Esophagus muscularis mucosa (tissue), 4 donors: ENCODE results near the gene GRID2IP. TPM values are rescaled to one million over a fixed set of nuclear protein-coding genes. Genes with fewer than 3 reads are reported as not detected.

Experiments used
- DNase-seq: peaks from one replicate; pipeline ENCODE4 v3.0.0-alpha.2; 2017; ENCODE audit errors: extremely low spot score
- H3K27ac ChIP-seq, 4 donors: fragments of 200-600 bp; sonication (generic); replicated peaks in 1 of 4; 1 replicate in 3 of 4; 2 replicates in 1 of 4; pipeline ENCODE4 v1.5.1; 2016 to 2019; ENCODE audit warnings: mild to moderate bottlenecking in 1 of 4
- H3K27me3 ChIP-seq, 4 donors: fragments of 200-600 bp; sonication (generic); one replicate each; pipeline versions ENCODE4 v1.5.1 to v1.6.0; 2016 to 2019
- H3K36me3 ChIP-seq, 4 donors: fragments of 200-600 bp; sonication (generic); one replicate each; pipeline ENCODE4 v1.5.1; 2016 to 2019
- H3K4me1 ChIP-seq, 4 donors: fragments of 200-600 bp; sonication (generic); one replicate each; pipeline ENCODE4 v1.5.1; 2016 to 2019
- H3K4me3 ChIP-seq, 4 donors: fragments of 200-600 bp; sonication (generic); 1 replicate in 2 of 4; 2 replicates in 2 of 4; pipeline ENCODE4 v1.5.1; 2016 to 2019; ENCODE audit warnings: mild to moderate bottlenecking in 4 of 4, moderate library complexity in 1 of 4
- H3K9me3 ChIP-seq, 4 donors: fragments of 200-600 bp; sonication (generic); 1 replicate in 3 of 4; 2 replicates in 1 of 4; pipeline ENCODE4 v1.5.1; 2016 to 2019
- EP300 ChIP-seq: sonication (generic); formaldehyde crosslinking; IDR thresholded peaks from one replicate; pipeline ENCODE4 v1.6.1; 2017; ENCODE audit warnings: antibody characterized with exemption
- POLR2A ChIP-seq: fragments of 450-650 bp; IDR thresholded peaks from one replicate; pipeline ENCODE4 v1.6.1; 2017; ENCODE audit warnings: antibody characterized with exemption, moderate library complexity, mild to moderate bottlenecking, low read depth
- POLR2AphosphoS5 ChIP-seq, 2 donors: sonication (generic); formaldehyde crosslinking; IDR thresholded peaks; one replicate each; pipeline ENCODE4 v1.6.1; 2017; ENCODE audit warnings: antibody characterized with exemption in 2 of 2
- WGBS: methylation state at CpG from one replicate; pipeline ENCODE4 v1.1.5; 2018; 5-methylcytosine and 5-hydroxymethylcytosine counted together
- intact Hi-C: fragments of 100-400 bp; cut with DNase I; formaldehyde crosslinking; loops from one replicate; pipeline ENCODE4 v1.15.1; 2023
- total RNA-seq, 4 donors: library from RNA; depleted of rRNA; stranded (reverse); fragments of >200 nt; gene quantifications; one replicate each; pipeline versions ENCODE4 v1.1.0 to v1.2.1, GENCODE V29; 2016
- TF ChIP-seq, protein P1 (sequence below), 3 experiments: fragments of 200-600 bp in 2 of 3; fragments of 450-650 bp in 1 of 3; sonication (generic) in 2 of 3; IDR thresholded peaks; one replicate each; pipeline ENCODE4 v1.5.1; 2017 to 2019; ENCODE audit warnings: antibody characterized with exemption in 3 of 3, mild to moderate bottlenecking in 2 of 3, moderate library complexity in 1 of 3

The GRID2IP gene
- total RNA-seq, 4 donors from 2014 or later, result not detected

DNA sequence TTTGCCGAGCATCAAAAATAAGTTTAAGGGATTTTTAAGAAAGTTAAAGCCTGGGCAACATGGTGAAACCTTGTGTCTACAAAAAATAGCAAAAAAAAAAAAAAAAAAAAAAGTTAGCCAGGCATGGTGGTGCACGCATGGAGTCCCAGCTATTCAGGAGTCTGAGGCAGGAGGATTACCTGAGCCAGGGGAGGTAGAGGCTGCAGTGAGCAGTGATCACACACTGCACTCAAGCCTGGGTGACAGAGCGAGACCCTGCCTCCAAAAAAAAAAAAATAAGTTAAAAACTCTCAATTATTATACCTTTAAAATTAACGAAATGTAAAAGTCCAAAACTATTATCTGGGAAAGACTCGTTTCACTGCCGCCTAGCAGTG, 68.5 kb downstream of the GRID2IP start:
- H3K9me3 ChIP-seq, result no peaks in the 10 kb centered on the region
- H3K4me3 ChIP-seq, result peak overlapping the region; percentile 89 to 99 (median 98)
- intact Hi-C loops, result no loop called here
- H3K27me3 ChIP-seq, result no peaks in the 10 kb centered on the region
- WGBS, result 23% methylated on average over 6 of the region's 6 CpGs
- H3K27ac ChIP-seq, result peak overlapping the region; percentile 91 to 99 (median 96)
- no peak for DNase-seq
- peaks cover 45 to 60% (median 49%) of the 10 kb centered on the region in 4 donors for H3K4me1 ChIP-seq
- no peak for TF ChIP-seq POLR2A
- TF ChIP-seq, protein P1, sequence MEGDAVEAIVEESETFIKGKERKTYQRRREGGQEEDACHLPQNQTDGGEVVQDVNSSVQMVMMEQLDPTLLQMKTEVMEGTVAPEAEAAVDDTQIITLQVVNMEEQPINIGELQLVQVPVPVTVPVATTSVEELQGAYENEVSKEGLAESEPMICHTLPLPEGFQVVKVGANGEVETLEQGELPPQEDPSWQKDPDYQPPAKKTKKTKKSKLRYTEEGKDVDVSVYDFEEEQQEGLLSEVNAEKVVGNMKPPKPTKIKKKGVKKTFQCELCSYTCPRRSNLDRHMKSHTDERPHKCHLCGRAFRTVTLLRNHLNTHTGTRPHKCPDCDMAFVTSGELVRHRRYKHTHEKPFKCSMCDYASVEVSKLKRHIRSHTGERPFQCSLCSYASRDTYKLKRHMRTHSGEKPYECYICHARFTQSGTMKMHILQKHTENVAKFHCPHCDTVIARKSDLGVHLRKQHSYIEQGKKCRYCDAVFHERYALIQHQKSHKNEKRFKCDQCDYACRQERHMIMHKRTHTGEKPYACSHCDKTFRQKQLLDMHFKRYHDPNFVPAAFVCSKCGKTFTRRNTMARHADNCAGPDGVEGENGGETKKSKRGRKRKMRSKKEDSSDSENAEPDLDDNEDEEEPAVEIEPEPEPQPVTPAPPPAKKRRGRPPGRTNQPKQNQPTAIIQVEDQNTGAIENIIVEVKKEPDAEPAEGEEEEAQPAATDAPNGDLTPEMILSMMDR (IDR thresholded peaks at IDR 0.05), result no peak
- TF ChIP-seq POLR2AphosphoS5 (IDR thresholded peaks at IDR 0.05), result no peak
- H3K36me3 ChIP-seq, result peaks cover 0 to 10% (median 0%) of the 10 kb centered on the region in 4 donors

DNA sequence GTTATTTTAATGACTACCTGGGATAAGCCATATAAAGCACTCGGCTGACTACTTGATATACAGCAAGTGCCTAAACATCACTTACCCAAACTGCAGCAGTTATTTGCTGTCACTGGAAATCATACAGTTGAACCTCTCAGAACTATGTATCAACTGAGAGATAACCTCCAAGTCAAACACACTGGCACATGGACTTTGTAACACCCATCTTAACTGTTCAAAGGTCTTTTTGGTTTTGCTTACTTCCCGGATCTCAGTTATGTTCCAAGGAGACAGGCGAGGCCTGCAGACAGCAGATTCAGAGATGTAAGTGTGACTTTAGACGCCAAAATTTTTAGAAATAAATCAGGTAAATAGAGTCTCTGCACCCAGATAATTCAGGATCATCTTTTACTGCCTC, 69.0 kb downstream of the GRID2IP start:
- H3K4me3 ChIP-seq, result peak overlapping the region in 3 of 4 donors; percentile 89 to 99 (median 96)
- no peaks in the 10 kb centered on the region for H3K9me3 ChIP-seq
- peaks cover 46 to 60% (median 50%) of the 10 kb centered on the region in 4 donors for H3K4me1 ChIP-seq
- peak overlapping the region in 3 of 4 donors; percentile 91 to 99 (median 96) for H3K27ac ChIP-seq
- 50% methylated on average over 3 of the region's 4 CpGs for WGBS
- no peaks in the 10 kb centered on the region for H3K27me3 ChIP-seq
- intact Hi-C loops, result no loop called here
- TF ChIP-seq, protein P1 (IDR thresholded peaks at IDR 0.05), result no peak
- TF ChIP-seq EP300 (no peak), POLR2AphosphoS5 (IDR thresholded peaks at IDR 0.05) (no peak), POLR2A (no peak)
- H3K36me3 ChIP-seq, result peaks cover 0 to 10% (median 0%) of the 10 kb centered on the region in 4 donors
- DNase-seq, result no peak

DNA sequence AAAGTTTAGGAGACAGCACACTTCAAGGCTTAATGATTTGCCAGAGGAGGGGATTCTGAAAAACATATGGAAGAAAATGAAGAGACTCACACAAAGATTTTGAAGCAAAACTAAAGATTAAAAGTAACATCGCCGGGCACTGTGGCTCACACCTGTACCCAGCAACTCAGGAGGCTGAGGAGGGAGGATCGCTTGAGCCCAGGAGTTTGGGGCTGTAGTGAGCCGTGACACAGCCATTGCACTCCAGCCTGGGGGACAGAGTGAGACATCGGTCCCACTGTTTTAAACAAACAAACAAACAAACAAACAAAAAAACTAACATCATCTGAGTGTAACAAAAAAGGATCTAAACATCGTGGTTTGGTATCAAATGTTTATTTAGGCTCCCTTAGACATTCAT, 69.8 kb downstream of the GRID2IP start:
- H3K4me1 ChIP-seq, result peaks cover 55 to 69% (median 57%) of the 10 kb centered on the region in 4 donors

DNA sequence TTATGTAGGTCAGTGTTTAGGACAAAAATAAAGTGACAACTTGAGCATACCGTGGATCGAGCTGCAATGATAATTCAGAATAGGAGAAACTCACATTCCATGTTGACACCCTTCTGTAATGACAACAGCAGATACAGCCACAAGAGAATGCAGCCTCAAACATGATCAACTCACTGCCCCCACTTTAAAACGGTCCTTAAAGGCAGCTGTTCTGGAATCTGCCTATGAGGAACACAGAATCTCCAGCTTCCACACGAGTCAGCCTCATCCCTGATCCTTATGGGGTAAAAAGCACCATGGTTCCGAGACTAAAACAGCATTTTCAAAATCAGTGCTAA, 71.0 kb downstream of the GRID2IP start:
- Histone ChIP-seq H3K27ac (no peak overlapping the region), H3K4me1 (peaks cover 55 to 79% (median 66%) of the 10 kb centered on the region in 4 donors), H3K36me3 (peaks cover 0 to 11% (median 0%) of the 10 kb centered on the region in 4 donors), H3K27me3 (no peaks in the 10 kb centered on the region), H3K4me3 (no peak overlapping the region), H3K9me3 (no peaks in the 10 kb centered on the region)
- no peak for DNase-seq
- intact Hi-C loops, result no loop called here
- WGBS, result 69% methylated on average over 5 of the region's 5 CpGs
- TF ChIP-seq POLR2AphosphoS5 (IDR thresholded peaks at IDR 0.05) (no peak), POLR2A (no peak), EP300 (no peak)
- TF ChIP-seq, protein P1 (IDR thresholded peaks at IDR 0.05), result no peak

More for the DNA sequence above, 69.8 kb downstream of the GRID2IP start:
- DNase-seq, result no peak
- no peaks in the 10 kb centered on the region for H3K27me3 ChIP-seq
- TF ChIP-seq EP300 (no peak), POLR2A (no peak), POLR2AphosphoS5 (IDR thresholded peaks at IDR 0.05) (no peak)
- TF ChIP-seq, protein P1 (IDR thresholded peaks at IDR 0.05), result no peak
- no peak overlapping the region for H3K4me3 ChIP-seq
- WGBS, result 87% methylated on average over 6 of the region's 6 CpGs
- no peak overlapping the region for H3K27ac ChIP-seq
- intact Hi-C loops, result no loop called here
- H3K36me3 ChIP-seq, result peaks cover 0 to 10% (median 0%) of the 10 kb centered on the region in 4 donors
- H3K9me3 ChIP-seq, result no peaks in the 10 kb centered on the region

DNA sequence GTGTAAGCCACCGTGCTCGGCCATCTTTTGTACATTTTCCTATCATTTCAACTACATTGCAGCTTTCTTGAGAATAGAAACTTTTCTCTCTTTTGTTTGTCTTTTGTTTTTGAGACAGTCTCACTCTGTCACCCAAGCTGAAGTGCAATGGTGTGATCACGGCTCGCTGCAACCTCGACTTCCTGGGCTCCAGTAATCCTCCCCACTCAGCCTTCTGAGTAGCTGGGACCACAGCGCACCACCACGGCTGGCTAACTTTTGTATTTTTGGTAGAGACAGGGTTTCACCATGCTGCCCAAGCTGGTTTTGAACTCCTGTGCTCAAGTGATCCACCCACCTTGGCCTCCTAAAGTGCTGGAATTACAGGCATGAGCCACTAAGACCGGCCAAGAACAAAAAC, 72.2 kb downstream of the GRID2IP start:
- Histone ChIP-seq H3K27me3 (no peaks in the 10 kb centered on the region), H3K4me3 (no peak overlapping the region), H3K9me3 (no peaks in the 10 kb centered on the region), H3K27ac (no peak overlapping the region), H3K4me1 (peaks cover 49 to 81% (median 61%) of the 10 kb centered on the region in 4 donors), H3K36me3 (peaks cover 0 to 13% (median 3%) of the 10 kb centered on the region in 4 donors)
- DNase-seq, result no peak
- WGBS, result 91% methylated on average over 8 of the region's 8 CpGs
- TF ChIP-seq POLR2A, result no peak
- TF ChIP-seq, protein P1 (IDR thresholded peaks at IDR 0.05), result no peak
- no peak for TF ChIP-seq POLR2AphosphoS5 (IDR thresholded peaks at IDR 0.05)
- no peak for TF ChIP-seq EP300
- intact Hi-C loops, result no loop called here
